ENCODE measurements around the gene TANGO6.
"Not testable (repeated sequence)": the region's sequence is repeated elsewhere in the genome, so short reads cannot be mapped to it uniquely, and the experiment has no call there.

The TANGO6 gene

DNA sequence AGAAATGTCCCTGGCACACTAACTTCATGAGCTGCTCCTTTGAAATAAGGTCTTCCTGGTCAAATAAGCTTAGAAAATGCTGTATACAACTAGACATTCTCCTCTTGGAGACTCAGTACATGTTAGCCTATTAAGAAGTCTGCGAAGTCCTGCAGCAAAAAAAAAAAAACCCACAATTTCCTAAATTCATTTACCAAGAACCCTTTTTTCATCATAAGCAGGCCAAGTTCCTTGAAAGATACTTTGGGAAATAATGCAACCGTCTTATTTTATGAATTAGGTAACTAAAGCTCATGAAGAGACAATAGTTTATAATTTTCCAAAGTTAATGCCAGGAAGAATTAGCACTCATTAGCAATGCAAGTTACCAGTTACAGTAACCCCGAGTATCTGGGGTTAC is 213.1 kb downstream of the TANGO6 start:
- Histone ChIP-seq H3K9me3 (ENCODE audit: control insufficient read depth, insufficient read depth, low read length) (no peaks in the 10 kb centered on the region), H3K27me3 (ENCODE audit: control insufficient read depth, low read length) (no peaks in the 10 kb centered on the region), H3K27ac (ENCODE audit: low read depth, low read length) (no peak overlapping the region), H3F3A (ENCODE audit: control insufficient read depth, insufficient read depth) (no peaks in the 10 kb centered on the region), H3K4me2 (ENCODE audit: low read length) (no peak overlapping the region), H3K4me3 (ENCODE audit: low read length) (no peak overlapping the region), H3K79me2 (ENCODE audit: control insufficient read depth, low read length) (no peaks in the 10 kb centered on the region), H3K36me3 (ENCODE audit: control insufficient read depth, low read length) (no peaks in the 10 kb centered on the region), H3K9me2 (replicated peaks; ENCODE audit: control insufficient read depth, low read length) (no peaks in the 10 kb centered on the region), H3K4me1 (ENCODE audit: control insufficient read depth, low read length) (no peaks in the 10 kb centered on the region), H4K20me1 (ENCODE audit: control insufficient read depth, insufficient read depth, low read depth, low read length) (no peaks in the 10 kb centered on the region)
- TF ChIP-seq, protein P1, sequence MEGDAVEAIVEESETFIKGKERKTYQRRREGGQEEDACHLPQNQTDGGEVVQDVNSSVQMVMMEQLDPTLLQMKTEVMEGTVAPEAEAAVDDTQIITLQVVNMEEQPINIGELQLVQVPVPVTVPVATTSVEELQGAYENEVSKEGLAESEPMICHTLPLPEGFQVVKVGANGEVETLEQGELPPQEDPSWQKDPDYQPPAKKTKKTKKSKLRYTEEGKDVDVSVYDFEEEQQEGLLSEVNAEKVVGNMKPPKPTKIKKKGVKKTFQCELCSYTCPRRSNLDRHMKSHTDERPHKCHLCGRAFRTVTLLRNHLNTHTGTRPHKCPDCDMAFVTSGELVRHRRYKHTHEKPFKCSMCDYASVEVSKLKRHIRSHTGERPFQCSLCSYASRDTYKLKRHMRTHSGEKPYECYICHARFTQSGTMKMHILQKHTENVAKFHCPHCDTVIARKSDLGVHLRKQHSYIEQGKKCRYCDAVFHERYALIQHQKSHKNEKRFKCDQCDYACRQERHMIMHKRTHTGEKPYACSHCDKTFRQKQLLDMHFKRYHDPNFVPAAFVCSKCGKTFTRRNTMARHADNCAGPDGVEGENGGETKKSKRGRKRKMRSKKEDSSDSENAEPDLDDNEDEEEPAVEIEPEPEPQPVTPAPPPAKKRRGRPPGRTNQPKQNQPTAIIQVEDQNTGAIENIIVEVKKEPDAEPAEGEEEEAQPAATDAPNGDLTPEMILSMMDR (IDR thresholded peaks at IDR 0.05; ENCODE audit: low read depth, low read length, poor library complexity, severe bottlenecking): no peak
- no peak for TF ChIP-seq EZH2phosphoT487 (IDR thresholded peaks at IDR 0.05; ENCODE audit: borderline replicate concordance, low read length)

DNA sequence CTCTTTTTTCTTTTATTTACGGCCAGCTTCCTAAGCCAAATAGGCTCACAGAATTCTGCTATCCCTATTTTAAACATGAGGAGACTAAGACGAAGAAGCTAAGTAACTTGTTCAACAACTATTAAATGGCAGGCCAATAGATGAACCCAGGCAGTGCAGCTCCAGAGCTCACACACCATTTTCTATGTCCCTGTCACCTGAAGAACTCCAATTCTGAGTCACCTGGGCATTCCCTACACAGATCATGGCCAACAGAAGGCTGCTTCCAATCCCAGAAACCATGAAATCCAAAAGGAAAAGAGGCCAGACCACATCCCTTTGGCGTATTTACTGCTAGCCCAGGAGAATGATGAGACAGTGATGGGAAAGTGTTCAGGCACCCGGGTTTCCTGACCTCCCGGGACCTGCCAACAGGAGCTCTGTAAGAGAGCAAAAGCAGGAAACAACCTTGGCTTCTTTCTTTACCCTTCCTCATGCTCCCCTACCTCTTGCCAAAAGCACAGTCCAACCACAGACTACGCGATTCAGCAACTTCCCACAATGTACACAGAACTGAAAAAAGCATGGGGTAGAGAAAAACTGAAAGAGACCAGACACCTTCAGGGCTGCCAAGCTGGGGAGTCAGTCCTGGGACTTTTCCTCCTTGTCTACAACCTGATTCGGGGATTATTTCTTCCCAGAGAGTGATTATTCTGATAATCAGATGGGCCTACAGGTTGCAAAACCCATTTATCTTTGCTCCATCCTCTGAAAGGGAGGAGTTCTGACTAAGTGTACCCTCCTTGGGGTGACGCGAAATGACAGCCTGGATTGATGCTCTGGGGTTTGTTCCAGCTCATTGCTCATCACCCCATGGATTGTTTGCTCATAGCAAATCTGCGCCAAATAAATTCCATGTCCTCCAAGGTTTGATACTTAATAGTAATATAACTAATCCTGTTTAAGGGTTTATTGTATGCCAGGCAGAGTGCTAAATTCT is 214.4 kb downstream of the TANGO6 start:
- H4K20me1 ChIP-seq (ENCODE audit: control insufficient read depth, insufficient read depth, low read depth, low read length): no peaks in the 10 kb centered on the region
- H3K4me2 ChIP-seq (ENCODE audit: low read length): no peak overlapping the region
- no peaks in the 10 kb centered on the region for H3K27me3 ChIP-seq (ENCODE audit: control insufficient read depth, low read length)
- no peaks in the 10 kb centered on the region for H3K9me2 ChIP-seq (replicated peaks; ENCODE audit: control insufficient read depth, low read length)
- no peak overlapping the region for H3K27ac ChIP-seq (ENCODE audit: low read depth, low read length)
- no peaks in the 10 kb centered on the region for H3K36me3 ChIP-seq (ENCODE audit: control insufficient read depth, low read length)
- no peaks in the 10 kb centered on the region for H3K4me1 ChIP-seq (ENCODE audit: control insufficient read depth, low read length)
- no peaks in the 10 kb centered on the region for H3K9me3 ChIP-seq (ENCODE audit: control insufficient read depth, insufficient read depth, low read length)
- TF ChIP-seq, protein P1 (IDR thresholded peaks at IDR 0.05; ENCODE audit: low read depth, low read length, poor library complexity, severe bottlenecking): no peak
- no peak for TF ChIP-seq EZH2phosphoT487 (IDR thresholded peaks at IDR 0.05; ENCODE audit: borderline replicate concordance, low read length)
- H3K4me3 ChIP-seq (ENCODE audit: low read length): no peak overlapping the region
- H3F3A ChIP-seq (ENCODE audit: control insufficient read depth, insufficient read depth): no peaks in the 10 kb centered on the region
- no peaks in the 10 kb centered on the region for H3K79me2 ChIP-seq (ENCODE audit: control insufficient read depth, low read length)

DNA sequence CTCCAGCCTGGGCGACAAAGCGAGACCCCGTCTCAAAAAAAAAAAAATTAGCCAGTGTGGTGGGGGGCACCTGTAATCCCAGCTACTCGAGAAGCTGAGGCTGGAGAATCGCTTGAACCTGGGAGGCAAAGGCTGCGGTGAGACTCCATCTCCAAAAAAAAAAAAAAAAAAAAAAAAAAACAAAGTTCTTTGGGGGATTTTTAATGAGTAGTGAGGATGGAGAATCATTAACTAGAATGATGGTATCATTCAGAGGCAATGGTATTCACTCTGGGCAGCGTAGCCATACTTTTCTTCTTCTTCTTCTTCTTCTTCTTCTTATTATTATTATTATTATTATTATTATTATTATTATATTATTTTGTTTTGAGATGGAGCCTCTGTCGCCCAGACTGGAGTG is 220.2 kb downstream of the TANGO6 start:
- H3K79me2 ChIP-seq (ENCODE audit: control insufficient read depth, low read length); H3K4me3 ChIP-seq (ENCODE audit: low read length); H3K9me3 ChIP-seq (ENCODE audit: control insufficient read depth, insufficient read depth, low read length); H3K4me1 ChIP-seq (ENCODE audit: control insufficient read depth, low read length); H3F3A ChIP-seq (ENCODE audit: control insufficient read depth, insufficient read depth); H3K27me3 ChIP-seq (ENCODE audit: control insufficient read depth, low read length); H3K36me3 ChIP-seq (ENCODE audit: control insufficient read depth, low read length); H3K9me2 ChIP-seq (replicated peaks; ENCODE audit: control insufficient read depth, low read length); H4K20me1 ChIP-seq (ENCODE audit: control insufficient read depth, insufficient read depth, low read depth, low read length); H3K4me2 ChIP-seq (ENCODE audit: low read length); H3K27ac ChIP-seq (ENCODE audit: low read depth, low read length): not testable (repeated sequence)

DNA sequence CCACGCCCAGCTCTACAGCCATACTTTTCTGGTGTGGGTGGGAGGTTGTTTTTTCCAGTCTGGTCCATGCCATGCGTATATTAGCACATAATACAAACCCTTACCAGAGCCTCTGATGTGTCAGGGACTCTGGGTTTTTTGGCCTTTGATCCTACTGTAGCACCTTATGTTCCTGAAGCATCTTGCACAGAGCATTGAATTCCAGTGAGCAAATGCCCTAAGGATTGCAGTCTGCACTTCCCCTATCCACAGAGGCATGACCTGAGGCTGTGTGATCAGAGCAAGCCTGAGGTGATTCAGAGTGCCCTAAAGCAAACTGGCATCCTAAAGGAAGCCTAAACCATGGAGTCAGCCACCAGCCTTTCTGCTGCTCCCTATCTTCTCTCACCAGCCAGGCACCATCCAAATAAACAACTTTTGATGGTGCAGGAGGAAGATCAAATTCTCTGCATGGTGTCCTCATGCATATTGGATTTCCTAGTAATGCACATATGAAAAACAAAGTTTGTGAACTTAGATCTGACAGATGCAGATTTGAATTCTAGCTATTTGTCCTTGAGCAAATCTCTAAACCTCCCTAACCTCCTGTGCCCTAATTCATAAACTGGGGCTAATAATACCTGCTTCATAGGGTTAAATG is 220.9 kb downstream of the TANGO6 start:
- Histone ChIP-seq H3K4me3 (ENCODE audit: low read length) (no peak overlapping the region), H3K4me1 (ENCODE audit: control insufficient read depth, low read length) (no peaks in the 10 kb centered on the region), H3K9me3 (ENCODE audit: control insufficient read depth, insufficient read depth, low read length) (no peaks in the 10 kb centered on the region), H3K9me2 (replicated peaks; ENCODE audit: control insufficient read depth, low read length) (no peaks in the 10 kb centered on the region), H3K36me3 (ENCODE audit: control insufficient read depth, low read length) (no peaks in the 10 kb centered on the region), H3K4me2 (ENCODE audit: low read length) (no peak overlapping the region), H4K20me1 (ENCODE audit: control insufficient read depth, insufficient read depth, low read depth, low read length) (no peaks in the 10 kb centered on the region), H3K27me3 (ENCODE audit: control insufficient read depth, low read length) (no peaks in the 10 kb centered on the region), H3K27ac (ENCODE audit: low read depth, low read length) (no peak overlapping the region), H3F3A (ENCODE audit: control insufficient read depth, insufficient read depth) (no peaks in the 10 kb centered on the region), H3K79me2 (ENCODE audit: control insufficient read depth, low read length) (no peaks in the 10 kb centered on the region)
- no peak for TF ChIP-seq EZH2phosphoT487 (IDR thresholded peaks at IDR 0.05; ENCODE audit: borderline replicate concordance, low read length)
- TF ChIP-seq, protein P1 (IDR thresholded peaks at IDR 0.05; ENCODE audit: low read depth, low read length, poor library complexity, severe bottlenecking): no peak

Measured in DOHH2 (cell line).